ENCODE data around the gene FYN. TPM values are rescaled to one million over a fixed set of nuclear protein-coding genes. Genes with fewer than 3 reads are reported as not detected.

FYN gene
- polyA plus RNA-seq, 1 donor (not counting 4 experiments of a cell fraction or from before 2014, with no cell fraction given), result 24.7 TPM

- H3K27ac ChIP-seq (ENCODE audit: control insufficient read depth, insufficient read depth, low read length), result no peak overlapping the region
- FAIRE-seq (no peak), DNase-seq (ENCODE audit: low read depth, low spot score) (no peak)
- H3K4me1 ChIP-seq (ENCODE audit: control insufficient read depth, extremely low read depth, insufficient read depth, low read length), result peaks cover 37% of the 10 kb centered on the region
- no peak overlapping the region for H3K4me3 ChIP-seq (ENCODE audit: control insufficient read depth in 2 of 3, extremely low read depth in 1 of 3, insufficient read depth in 2 of 3, low read depth in 1 of 3, low read length in 3 of 3)
- H3K27me3 ChIP-seq (ENCODE audit: control insufficient read depth, extremely low read depth, insufficient read depth, low read length), result no peaks in the 10 kb centered on the region
- no peak overlapping the region for H3K9ac ChIP-seq (ENCODE audit: control insufficient read depth, extremely low read depth, insufficient read depth, low read length)
- dilution Hi-C loops (cut with MboI; ENCODE audit: extremely low pct_ligation_motif_present, low sequenced_read_pairs), result no loop called here
- no peaks in the 10 kb centered on the region for H3K9me3 ChIP-seq (ENCODE audit: control insufficient read depth, low read depth, low read length)
- H3K36me3 ChIP-seq (ENCODE audit: control insufficient read depth in 2 of 2, extremely low read depth in 1 of 2, insufficient read depth in 2 of 2, low read length in 2 of 2), result no peaks in the 10 kb centered on the region
- peaks cover 4% of the 10 kb centered on the region for H3K9me1 ChIP-seq (ENCODE audit: control insufficient read depth, extremely low read depth, insufficient read depth, low read length)
- H2AFZ ChIP-seq (ENCODE audit: control insufficient read depth, low read length), result no peak overlapping the region
- no peaks in the 10 kb centered on the region for H3K79me2 ChIP-seq (ENCODE audit: control insufficient read depth, insufficient read depth, low read length)
- TF ChIP-seq CTCF (optimal IDR thresholded peaks at IDR 0.05 in 1 of 3, IDR thresholded peaks at IDR 0.05 in 1 of 3, conservative IDR thresholded peaks at IDR 0.05 in 1 of 3; ENCODE audit: extremely low read depth in 1 of 3, insufficient read depth in 2 of 3, low read length in 3 of 3) (no peak), EZH2 (IDR thresholded peaks at IDR 0.05; ENCODE audit: low read length) (no peak)
- no peak overlapping the region for H3K4me2 ChIP-seq (ENCODE audit: control insufficient read depth, extremely low read depth, insufficient read depth, low read depth, low read length)
- no peaks in the 10 kb centered on the region for H4K20me1 ChIP-seq (ENCODE audit: control insufficient read depth, extremely low read depth, insufficient read depth, low read length)
Observed at GRCh38 chr6:111624401-111625098, 248.7 kb downstream of the FYN start.

- Histone ChIP-seq H3K79me2 (ENCODE audit: control insufficient read depth, insufficient read depth, low read length) (no peaks in the 10 kb centered on the region), H2AFZ (ENCODE audit: control insufficient read depth, low read length) (peak overlapping the region; percentile 83), H3K4me2 (ENCODE audit: control insufficient read depth, extremely low read depth, insufficient read depth, low read depth, low read length) (peak overlapping the region; percentile 39), H3K27me3 (ENCODE audit: control insufficient read depth, extremely low read depth, insufficient read depth, low read length) (no peaks in the 10 kb centered on the region), H3K36me3 (ENCODE audit: control insufficient read depth in 2 of 2, extremely low read depth in 1 of 2, insufficient read depth in 2 of 2, low read length in 2 of 2) (no peaks in the 10 kb centered on the region), H3K9ac (ENCODE audit: control insufficient read depth, extremely low read depth, insufficient read depth, low read length) (no peak overlapping the region), H3K4me1 (ENCODE audit: control insufficient read depth, extremely low read depth, insufficient read depth, low read length) (peaks cover 37% of the 10 kb centered on the region), H3K4me3 (ENCODE audit: control insufficient read depth in 2 of 3, extremely low read depth in 1 of 3, insufficient read depth in 2 of 3, low read depth in 1 of 3, low read length in 3 of 3) (no peak overlapping the region), H3K9me3 (ENCODE audit: control insufficient read depth, low read depth, low read length) (no peaks in the 10 kb centered on the region), H4K20me1 (ENCODE audit: control insufficient read depth, extremely low read depth, insufficient read depth, low read length) (no peaks in the 10 kb centered on the region), H3K9me1 (ENCODE audit: control insufficient read depth, extremely low read depth, insufficient read depth, low read length) (peaks cover 4% of the 10 kb centered on the region), H3K27ac (ENCODE audit: control insufficient read depth, insufficient read depth, low read length) (peak overlapping the region; percentile 48)
- TF ChIP-seq EZH2 (IDR thresholded peaks at IDR 0.05; ENCODE audit: low read length), result no peak
- TF ChIP-seq CTCF (optimal IDR thresholded peaks at IDR 0.05 in 1 of 3, IDR thresholded peaks at IDR 0.05 in 1 of 3, conservative IDR thresholded peaks at IDR 0.05 in 1 of 3; ENCODE audit: extremely low read depth in 1 of 3, insufficient read depth in 2 of 3, low read length in 3 of 3), result no peak
- dilution Hi-C loops (cut with MboI; ENCODE audit: extremely low pct_ligation_motif_present, low sequenced_read_pairs), result no loop called here
- DNase-seq (ENCODE audit: low read depth, low spot score) (no peak), FAIRE-seq (peak; percentile 74)
Observed at GRCh38 chr6:111623046-111623718, 250.1 kb downstream of the FYN start.
